ENCODE data around the gene PDE8A.

- TF ChIP-seq GATA2 (IDR thresholded peaks at IDR 0.05; ENCODE audit: low read depth, low read length): no peak
- no peak for TF ChIP-seq GATA3 (IDR thresholded peaks at IDR 0.05; ENCODE audit: low read depth, low read length)
Observed at GRCh38 chr15:84962955-84963354, 18.7 kb upstream of the PDE8A start.
